ENCODE measurements around the gene CACUL1.

- TF ChIP-seq POLR2AphosphoS5 (IDR thresholded peaks at IDR 0.05; ENCODE audit: low read depth, low read length) (no peak), POLR2A (IDR thresholded peaks at IDR 0.05; ENCODE audit: low read depth, low read length) (no peak)
These were observed 20.7 kb upstream of the CACUL1 start for GRCh38 chr10:118775478-118775877.

Data from GM12892 (cell line).